H9 (cell line): ENCODE results near the gene RND1. TPM values are rescaled to one million over a fixed set of nuclear protein-coding genes. Genes with fewer than 3 reads are reported as not detected.

Experiments used
- DNase-seq: peaks from one replicate; pipeline ENCODE4 v3.0.0-alpha.2; 2017
- H2AFZ ChIP-seq: one replicate; pipeline ENCODE4 v1.6.1; 2013; ENCODE audit warnings: mild to moderate bottlenecking, low read length, control low read depth, moderate library complexity
- H2AK5ac ChIP-seq: 2 replicates; pipeline ENCODE4 v1.6.1; 2013; ENCODE audit warnings: low read length, control low read depth, mixed read lengths; ENCODE audit not compliant: insufficient read length
- H2BK120ac ChIP-seq: one replicate; pipeline ENCODE4 v1.6.1; 2013; ENCODE audit warnings: low read depth, mild to moderate bottlenecking, low read length, control low read depth, inconsistent platforms; ENCODE audit not compliant: poor library complexity, severe bottlenecking
- H2BK12ac ChIP-seq: 2 replicates; pipeline ENCODE4 v1.6.1; 2013; ENCODE audit warnings: low read length, control low read depth, mixed read lengths, low read depth; ENCODE audit not compliant: insufficient read length
- H2BK15ac ChIP-seq: 2 replicates; pipeline ENCODE4 v1.6.1; 2013; ENCODE audit warnings: low read depth, low read length, control low read depth
- H2BK20ac ChIP-seq: one replicate; pipeline ENCODE4 v1.6.1; 2013; ENCODE audit warnings: low read depth, mild to moderate bottlenecking, low read length, control low read depth, inconsistent platforms; ENCODE audit not compliant: poor library complexity, severe bottlenecking
- H2BK5ac ChIP-seq: 2 replicates; pipeline ENCODE4 v1.6.1; 2013; ENCODE audit warnings: low read length, control low read depth, mixed read lengths; ENCODE audit not compliant: insufficient read length
- H3K14ac ChIP-seq: 2 replicates; pipeline ENCODE4 v1.6.1; 2013; ENCODE audit warnings: low read length, control low read depth; ENCODE audit not compliant: insufficient read depth
- H3K18ac ChIP-seq: 2 replicates; pipeline ENCODE4 v1.6.1; 2013; ENCODE audit warnings: low read depth, mild to moderate bottlenecking, mixed read lengths, low read length, control low read depth; ENCODE audit not compliant: insufficient read length
- H3K23ac ChIP-seq: 2 replicates; pipeline ENCODE4 v1.6.1; 2013; ENCODE audit warnings: low read length, control low read depth, mixed read lengths, low read depth; ENCODE audit not compliant: insufficient read length
- H3K23me2 ChIP-seq: 2 replicates; pipeline ENCODE4 v1.6.1; 2013; ENCODE audit warnings: low read depth, mild to moderate bottlenecking, mixed read lengths, low read length, control low read depth; ENCODE audit not compliant: insufficient read length, poor library complexity, severe bottlenecking
- H3K27ac ChIP-seq: 2 replicates; pipeline ENCODE4 v1.5.1; 2013; ENCODE audit warnings: low read length, control low read depth, mixed read lengths, low read depth; ENCODE audit not compliant: insufficient read length
- H3K27me3 ChIP-seq: 2 replicates; pipeline ENCODE4 v1.6.1; 2013; ENCODE audit warnings: low read length, control low read depth, inconsistent platforms; ENCODE audit not compliant: insufficient read depth
- H3K4ac ChIP-seq: 2 replicates; pipeline ENCODE4 v1.6.1; 2013; ENCODE audit warnings: low read depth, mild to moderate bottlenecking, control low read depth, inconsistent platforms, low read length, moderate library complexity
- H3K4me1 ChIP-seq: 2 replicates; pipeline ENCODE4 v1.6.1; 2013; ENCODE audit warnings: low read length, control low read depth, inconsistent platforms; ENCODE audit not compliant: insufficient read depth
- H3K4me2 ChIP-seq: 2 replicates; pipeline ENCODE4 v1.6.1; 2013; ENCODE audit warnings: low read length, control low read depth, mixed read lengths; ENCODE audit not compliant: insufficient read length, insufficient read depth
- H3K56ac ChIP-seq: 2 replicates; pipeline ENCODE4 v1.6.1; 2013; ENCODE audit warnings: low read depth, mild to moderate bottlenecking, mixed read lengths, low read length, control low read depth; ENCODE audit not compliant: insufficient read length
- H3K79me1 ChIP-seq: 2 replicates; pipeline ENCODE4 v1.6.1; 2013; ENCODE audit warnings: low read depth, mild to moderate bottlenecking, moderate library complexity, low read length, control low read depth, inconsistent platforms; ENCODE audit not compliant: insufficient read depth, poor library complexity, severe bottlenecking
- H3K79me2 ChIP-seq: 2 replicates; pipeline ENCODE4 v1.6.1; 2013; ENCODE audit warnings: low read length, control low read depth, inconsistent platforms; ENCODE audit not compliant: insufficient read depth
- H3K9ac ChIP-seq: 2 replicates; pipeline ENCODE4 v1.6.1; 2013; ENCODE audit warnings: low read length, control low read depth, mixed read lengths; ENCODE audit not compliant: insufficient read length; ENCODE audit errors: extremely low read depth
- H3K9me3 ChIP-seq: one replicate; pipeline ENCODE4 v1.6.1; 2013; ENCODE audit warnings: low read depth, low read length, inconsistent platforms; ENCODE audit not compliant: control insufficient read depth
- H3T11ph ChIP-seq: one replicate; pipeline ENCODE4 v1.6.1; 2013; ENCODE audit warnings: mild to moderate bottlenecking, low read length, control low read depth, inconsistent platforms
- H4K20me1 ChIP-seq: one replicate; pipeline ENCODE4 v1.6.1; 2013; ENCODE audit not compliant: control insufficient read depth, insufficient read length, insufficient read depth
- H4K5ac ChIP-seq: 2 replicates; pipeline ENCODE4 v1.6.1; 2013; ENCODE audit warnings: low read depth, mild to moderate bottlenecking, mixed read lengths, low read length, control low read depth; ENCODE audit not compliant: insufficient read length
- H4K8ac ChIP-seq: replicated peaks from 2 replicates; pipeline ENCODE4 v1.6.1; 2013; ENCODE audit warnings: low read length, control low read depth, mixed read lengths, low read depth; ENCODE audit not compliant: insufficient read length
- H4K91ac ChIP-seq: 2 replicates; pipeline ENCODE4 v1.6.1; 2013; ENCODE audit warnings: low read depth, mild to moderate bottlenecking, moderate library complexity, mixed read lengths, low read length, control low read depth; ENCODE audit not compliant: insufficient read length
- H3K27ac Mint-ChIP-seq, 3 experiments: 2 replicates in 2 of 3; 3 replicates in 1 of 3; pipeline ENCODE4 v1.8.0; 2020 to 2021; ENCODE audit warnings: mixed read lengths in 3 of 3, mild to moderate bottlenecking in 1 of 3, moderate library complexity in 1 of 3
- H3K27me3 Mint-ChIP-seq: 2 replicates; pipeline ENCODE4 v1.8.0; 2021; ENCODE audit warnings: low read depth, mild to moderate bottlenecking, moderate library complexity, mixed read lengths
- H3K36me3 Mint-ChIP-seq, 3 experiments: 2 replicates in 2 of 3; 3 replicates in 1 of 3; pipeline ENCODE4 v1.8.0; 2020 to 2021; ENCODE audit warnings: low read depth in 3 of 3, mixed read lengths in 3 of 3; ENCODE audit not compliant: insufficient read depth in 1 of 3
- H3K4me1 Mint-ChIP-seq, 2 experiments: 2 replicates each; pipeline ENCODE4 v1.8.0; 2020; ENCODE audit warnings: mixed read lengths in 2 of 2
- H3K4me3 Mint-ChIP-seq, 2 experiments: 2 replicates in 1 of 2; 3 replicates in 1 of 2; pipeline ENCODE4 v1.8.0; 2020 to 2021; ENCODE audit warnings: mild to moderate bottlenecking in 2 of 2, mixed read lengths in 2 of 2, moderate library complexity in 1 of 2
- H3K9me3 Mint-ChIP-seq, 2 experiments: 2 replicates in 1 of 2; 3 replicates in 1 of 2; pipeline ENCODE4 v1.8.0; 2020; ENCODE audit warnings: mild to moderate bottlenecking in 2 of 2, mixed read lengths in 2 of 2, moderate library complexity in 1 of 2
- CTCF ChIP-seq: fragments of 200-600 bp; sonication (generic); conservative IDR thresholded peaks from 3 replicates; pipeline ENCODE4 v1.8.0; 2021; ENCODE audit warnings: antibody characterized with exemption, mild to moderate bottlenecking
- WGBS: extraction: QIAGEN DNeasy Blood & Tissue Kit; methylation state at CpG from one replicate; pipeline ENCODE4 v1.1.7; 2013; ENCODE audit warnings: missing lambda C conversion rate, low lambda C conversion rate, mixed read lengths; ENCODE audit not compliant: insufficient read length; ENCODE audit errors: extremely low coverage; 5-methylcytosine and 5-hydroxymethylcytosine counted together
- total RNA-seq: library from RNA; stranded (reverse); gene quantifications from 2 replicates; pipeline ENCODE4 v1.2.1, GENCODE V29; 2021

RND1 gene
- total RNA-seq, 1 experiment from 2014 or later: 9.7 TPM

- Histone ChIP-seq H2BK5ac (no peak overlapping the region), H2AFZ (no peak overlapping the region), H3K4me1 (no peaks in the 10 kb centered on the region), H2AK5ac (no peak overlapping the region), H3K79me2 (no peaks in the 10 kb centered on the region), H2BK20ac (no peak overlapping the region), H4K8ac (no peak overlapping the region), H3K9me3 (no peaks in the 10 kb centered on the region), H3K4ac (no peak overlapping the region), H2BK120ac (no peak overlapping the region), H3K56ac (no peak overlapping the region), H3K18ac (no peak overlapping the region), H3K27me3 (no peaks in the 10 kb centered on the region), H3K14ac (no peak overlapping the region), H3T11ph (no peak overlapping the region), H4K20me1 (no peaks in the 10 kb centered on the region), H3K23me2 (no peaks in the 10 kb centered on the region), H2BK12ac (no peak overlapping the region), H3K27ac (no peak overlapping the region), H2BK15ac (no peak overlapping the region), H4K91ac (no peak overlapping the region), H3K4me2 (no peak overlapping the region), H4K5ac (no peak overlapping the region), H3K9ac (no peak overlapping the region), H3K23ac (no peak overlapping the region), H3K79me1 (no peaks in the 10 kb centered on the region)
- Mint-ChIP-seq H3K4me3 (no peak overlapping the region), H3K4me1 (peaks cover 6 to 13% of the 10 kb centered on the region in 2 experiments), H3K36me3 (peaks cover 31 to 94% (median 69%) of the 10 kb centered on the region in 3 experiments; a peak in 6 of 7 replicates), H3K27ac (no peak overlapping the region; a peak in 2 of 7 replicates), H3K27me3 (no peaks in the 10 kb centered on the region; the same call in 1 of the 2 replicates), H3K9me3 (no peaks in the 10 kb centered on the region)
- no peak for DNase-seq
- WGBS: no CpG with 5 or more reads among the region's 2 CpGs
- TF ChIP-seq CTCF: no peak
Measured at GRCh38 chr12:48828293-48828692, 37.4 kb downstream of the RND1 start.
